ENCODE measurements around the gene BTBD7.

The BTBD7 gene

GRCh38 chr14:93305725-93306418, 27.0 kb downstream of the BTBD7 start:
- no peak for DNase-seq (ENCODE audit: low read depth)
- TF ChIP-seq CTCF (IDR thresholded peaks at IDR 0.05; ENCODE audit: low read length, missing control alignments), result no peak
- no peak overlapping the region for H3K4me3 ChIP-seq (replicated peaks; ENCODE audit: low read depth, low read length)

GRCh38 chr14:93304771-93305170, 28.1 kb downstream of the BTBD7 start:
- no peak overlapping the region for H3K4me3 ChIP-seq (replicated peaks; ENCODE audit: low read depth, low read length)
- DNase-seq (ENCODE audit: low read depth), result peak; percentile 24
- no peak for TF ChIP-seq CTCF (IDR thresholded peaks at IDR 0.05; ENCODE audit: low read length, missing control alignments)

GRCh38 chr14:93303659-93304058, 29.2 kb downstream of the BTBD7 start:
- peak; percentile 45 for DNase-seq (ENCODE audit: low read depth)
- no peak overlapping the region for H3K4me3 ChIP-seq (replicated peaks; ENCODE audit: low read depth, low read length)
- TF ChIP-seq CTCF (IDR thresholded peaks at IDR 0.05; ENCODE audit: low read length, missing control alignments), result no peak

GRCh38 chr14:93302688-93303581, 29.9 kb downstream of the BTBD7 start:
- no peak overlapping the region for H3K4me3 ChIP-seq (replicated peaks; ENCODE audit: low read depth, low read length)
- no peak for DNase-seq (ENCODE audit: low read depth)
- TF ChIP-seq CTCF (IDR thresholded peaks at IDR 0.05; ENCODE audit: low read length, missing control alignments), result no peak

GRCh38 chr14:93301821-93302447, 30.9 kb downstream of the BTBD7 start:
- no peak for DNase-seq (ENCODE audit: low read depth)
- TF ChIP-seq CTCF (IDR thresholded peaks at IDR 0.05; ENCODE audit: low read length, missing control alignments), result no peak
- no peak overlapping the region for H3K4me3 ChIP-seq (replicated peaks; ENCODE audit: low read depth, low read length)

DNA sequence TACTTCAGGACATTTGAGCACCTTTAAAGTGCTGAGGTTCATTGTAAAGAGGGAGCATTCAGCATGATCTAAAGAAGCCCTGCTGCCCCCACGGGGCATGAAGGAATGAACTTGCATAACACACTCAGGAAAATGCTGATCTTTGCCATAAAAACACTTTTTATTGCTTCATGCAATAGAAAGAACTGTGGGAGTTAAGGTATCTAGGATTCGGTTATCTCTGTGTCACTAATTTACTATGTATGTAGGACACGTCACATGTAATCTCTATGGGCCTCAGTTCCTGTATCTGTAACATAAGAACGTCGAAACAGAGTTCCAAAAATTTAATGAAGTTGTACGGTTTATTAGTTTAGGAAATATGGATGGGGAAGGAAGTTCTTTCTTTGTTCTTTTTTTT, 33.0 kb downstream of the BTBD7 start:
- peak; percentile 57 for DNase-seq (ENCODE audit: low read depth)
- TF ChIP-seq CTCF (IDR thresholded peaks at IDR 0.05; ENCODE audit: low read length, missing control alignments), result no peak
- no peak overlapping the region for H3K4me3 ChIP-seq (replicated peaks; ENCODE audit: low read depth, low read length)

Measured in fibroblast of pulmonary artery (primary cell).